Large intestine (tissue), 3 donors: Measurements from ENCODE around the gene SC5D. TPM values are rescaled to one million over a fixed set of nuclear protein-coding genes. Genes with fewer than 3 reads are reported as not detected.

ENCODE experiments used
- DNase-seq, 2 donors: peaks; one replicate each; pipeline versions ENCODE4 v3.0.0 to v3.0.0-alpha.2; 2013
- H3K27ac ChIP-seq: one replicate; pipeline ENCODE4 v1.5.1; 2013; ENCODE audit warnings: low read length
- H3K27me3 ChIP-seq: 2 replicates; pipeline ENCODE4 v1.6.1; 2013; ENCODE audit warnings: low read length; ENCODE audit not compliant: control insufficient read depth, insufficient read depth
- H3K36me3 ChIP-seq: 2 replicates; pipeline ENCODE4 v1.6.1; 2013; ENCODE audit warnings: low read length; ENCODE audit not compliant: control insufficient read depth, insufficient read depth
- H3K4me1 ChIP-seq: one replicate; pipeline ENCODE4 v1.6.1; 2013; ENCODE audit warnings: low read length; ENCODE audit not compliant: control insufficient read depth, insufficient read depth
- H3K4me3 ChIP-seq: one replicate; pipeline ENCODE4 v1.5.1; 2013; ENCODE audit warnings: low read length
- H3K9me3 ChIP-seq: one replicate; pipeline ENCODE4 v1.6.1; 2013; ENCODE audit warnings: mild to moderate bottlenecking, low read depth, low read length, moderate library complexity; ENCODE audit not compliant: control insufficient read depth
- WGBS: methylation state at CpG from one replicate; pipeline ENCODE4 v1.1.5; 2013; ENCODE audit warnings: low lambda C conversion rate; ENCODE audit not compliant: insufficient coverage; 5-methylcytosine and 5-hydroxymethylcytosine counted together
- polyA plus RNA-seq: library from polyadenylated mRNA; unstranded; fragments of 120-200 nt; gene quantifications from one replicate; pipeline ENCODE4 v1.2.1, GENCODE V29; 2013

SC5D gene
- polyA plus RNA-seq, 1 donor: 51.3 TPM

DNA sequence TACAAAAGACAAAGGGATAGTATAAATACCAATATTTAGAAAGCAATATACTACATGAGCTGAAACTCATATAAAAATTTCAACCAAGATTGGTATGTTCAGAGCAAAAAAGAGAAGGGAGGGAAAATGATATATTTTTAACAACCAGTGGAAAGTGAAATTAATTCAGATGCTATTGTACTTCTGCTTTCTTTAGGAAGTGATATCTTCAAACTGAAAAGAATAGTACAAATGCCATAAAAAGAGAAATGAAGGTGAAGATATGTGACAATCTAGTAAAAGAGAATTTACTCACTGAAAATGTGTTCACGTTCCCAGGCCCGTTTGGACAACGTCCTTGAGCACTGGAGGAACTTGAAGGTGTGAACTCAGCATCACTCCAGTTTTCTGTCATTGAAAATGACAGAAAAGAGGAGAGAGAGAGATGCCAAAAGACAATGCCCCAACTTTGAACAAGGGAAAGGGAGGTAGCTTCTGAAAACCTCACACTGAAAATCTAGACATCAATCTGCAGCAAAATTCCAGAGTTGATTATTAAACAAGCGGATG, 47.5 kb downstream of the SC5D start:
- no peaks in the 10 kb centered on the region for H3K9me3 ChIP-seq
- no peak for DNase-seq
- H3K36me3 ChIP-seq: no peaks in the 10 kb centered on the region
- WGBS: 60% methylated on average over 2 of the region's 4 CpGs
- no peak overlapping the region for H3K27ac ChIP-seq
- no peaks in the 10 kb centered on the region for H3K27me3 ChIP-seq
- no peaks in the 10 kb centered on the region for H3K4me1 ChIP-seq
- no peak overlapping the region for H3K4me3 ChIP-seq

DNA sequence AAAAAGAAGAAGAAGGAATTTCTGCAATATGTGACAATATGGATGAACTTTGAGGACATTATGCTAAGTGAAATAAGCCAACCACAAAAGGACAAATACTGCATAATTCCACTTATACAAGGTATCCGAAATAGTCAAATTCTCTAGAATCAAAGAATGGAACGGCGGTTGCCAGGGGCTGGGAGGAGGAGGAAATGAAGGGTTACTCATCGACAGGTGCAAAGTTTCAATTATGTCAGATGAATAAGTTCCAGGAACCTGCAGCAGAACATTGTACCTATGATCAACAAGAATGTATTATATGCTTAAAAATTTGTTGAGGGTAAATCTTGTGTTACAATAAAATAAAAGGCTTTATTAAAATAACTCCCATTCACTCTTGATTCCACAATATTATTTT, 49.0 kb downstream of the SC5D start:
- Histone ChIP-seq H3K36me3 (no peaks in the 10 kb centered on the region), H3K27me3 (no peaks in the 10 kb centered on the region), H3K4me1 (no peaks in the 10 kb centered on the region), H3K4me3 (no peak overlapping the region), H3K27ac (no peak overlapping the region), H3K9me3 (no peaks in the 10 kb centered on the region)
- DNase-seq: peak in 1 of 2 donors; percentile 11
- no CpG with 5 or more reads among the region's 4 CpGs for WGBS

DNA sequence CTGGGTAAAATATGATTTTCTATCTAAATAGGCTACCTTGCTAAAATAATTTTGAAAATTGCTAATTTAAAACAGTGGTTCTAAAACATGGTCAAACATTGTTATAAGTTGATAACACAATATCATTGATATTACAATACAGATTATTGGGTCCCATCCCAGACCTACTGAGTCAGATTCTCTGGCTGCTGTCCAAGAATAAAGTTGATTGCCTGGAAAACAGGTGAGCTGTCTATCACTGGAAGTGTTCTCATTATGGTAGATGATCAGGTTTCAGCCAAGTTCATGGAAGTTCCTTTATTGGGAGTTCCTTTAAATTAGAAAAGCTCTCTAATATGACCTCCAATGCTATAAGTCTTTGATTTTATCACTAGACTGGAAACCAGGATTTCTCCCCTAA, 52.3 kb downstream of the SC5D start:
- H3K27me3 ChIP-seq: peaks cover 3% of the 10 kb centered on the region
- H3K4me3 ChIP-seq: no peak overlapping the region
- no peak overlapping the region for H3K27ac ChIP-seq
- no peaks in the 10 kb centered on the region for H3K9me3 ChIP-seq
- no peaks in the 10 kb centered on the region for H3K36me3 ChIP-seq
- DNase-seq: no peak
- no peaks in the 10 kb centered on the region for H3K4me1 ChIP-seq

DNA sequence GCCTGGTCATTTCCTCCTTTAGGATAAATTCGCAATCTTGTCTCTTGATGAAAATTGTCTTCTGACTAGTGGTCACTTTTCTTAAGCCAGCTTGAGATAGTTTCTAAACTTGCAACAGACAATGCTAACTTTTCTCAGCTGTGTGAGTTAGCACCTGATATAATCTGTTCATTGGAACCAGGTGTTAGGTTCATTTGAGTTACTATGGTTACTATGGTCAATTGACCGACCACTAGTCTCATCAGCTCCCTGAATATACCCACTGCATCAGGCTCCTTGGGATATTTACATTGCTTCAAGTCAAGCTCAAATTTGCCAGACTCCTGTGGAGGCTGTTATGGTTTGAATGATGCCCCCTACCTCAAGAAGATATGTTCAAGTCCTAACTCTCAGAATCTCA, 54.5 kb downstream of the SC5D start:
- no peak overlapping the region for H3K4me3 ChIP-seq
- WGBS: no CpG with 5 or more reads among the region's 2 CpGs
- DNase-seq: no peak

DNA sequence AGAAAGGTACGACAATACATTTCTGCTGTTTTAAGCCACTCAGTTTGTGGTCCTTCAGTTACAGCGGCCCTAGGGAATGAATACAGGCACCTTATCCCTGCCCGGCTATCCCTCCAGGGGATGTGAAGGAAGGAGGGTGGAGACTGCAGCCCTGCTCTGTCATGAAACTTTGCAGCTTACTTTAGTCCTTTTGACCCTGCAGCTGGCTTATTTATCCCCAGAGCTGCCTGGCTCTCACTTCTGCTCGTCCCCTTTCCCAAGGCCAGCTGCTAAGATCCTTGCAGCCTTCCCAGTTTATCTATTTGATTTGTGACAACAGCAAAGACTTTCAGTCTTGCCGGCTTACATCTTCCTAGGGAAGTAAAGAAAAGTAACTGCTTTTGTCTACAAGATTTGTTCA, 55.2 kb downstream of the SC5D start:
- peak in 1 of 2 donors; percentile 18 for DNase-seq
- Histone ChIP-seq H3K27ac (no peak overlapping the region), H3K9me3 (no peaks in the 10 kb centered on the region), H3K27me3 (peaks cover 3% of the 10 kb centered on the region), H3K4me1 (no peaks in the 10 kb centered on the region), H3K4me3 (no peak overlapping the region), H3K36me3 (no peaks in the 10 kb centered on the region)
- WGBS: 0% methylated on average over 1 of the region's 5 CpGs

More for the DNA sequence above, 54.5 kb downstream of the SC5D start:
- Histone ChIP-seq H3K9me3 (no peaks in the 10 kb centered on the region), H3K4me1 (no peaks in the 10 kb centered on the region), H3K27me3 (peaks cover 3% of the 10 kb centered on the region), H3K27ac (no peak overlapping the region), H3K36me3 (no peaks in the 10 kb centered on the region)

DNA sequence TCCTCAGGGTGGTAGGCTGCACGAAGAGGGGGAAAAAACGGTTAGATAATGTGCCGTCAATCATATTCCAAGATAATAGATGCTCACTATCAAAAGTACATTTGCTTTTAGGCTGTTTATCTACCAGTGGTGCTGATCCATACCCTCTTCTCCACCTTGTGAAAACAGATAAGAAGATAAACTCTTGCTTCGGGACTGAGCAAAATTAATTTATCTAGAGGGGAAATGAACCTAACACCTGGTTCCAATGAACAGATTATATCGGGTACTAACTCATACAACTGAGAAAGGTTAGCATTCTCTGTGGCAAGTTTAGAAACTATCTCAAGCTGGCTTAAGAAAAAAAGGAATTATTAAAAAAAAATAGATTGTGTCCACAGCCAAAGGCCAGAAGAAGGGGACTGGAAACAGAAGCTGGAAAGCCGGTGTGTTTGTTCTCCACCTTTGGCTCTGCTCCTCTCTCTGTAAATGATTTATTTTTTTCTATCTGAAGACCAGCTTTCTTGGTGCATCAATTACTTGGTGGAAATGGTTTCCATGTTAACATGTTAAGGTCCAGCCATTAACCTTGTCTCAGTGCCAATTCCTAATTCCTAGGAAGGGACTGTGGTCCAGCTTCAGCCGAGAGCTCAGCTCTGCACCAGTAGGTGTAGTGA, 55.8 kb downstream of the SC5D start:
- no peak for DNase-seq
- Histone ChIP-seq H3K4me1 (no peaks in the 10 kb centered on the region), H3K36me3 (no peaks in the 10 kb centered on the region), H3K27me3 (peaks cover 3% of the 10 kb centered on the region), H3K4me3 (no peak overlapping the region), H3K9me3 (no peaks in the 10 kb centered on the region), H3K27ac (no peak overlapping the region)
- no CpG with 5 or more reads among the region's 7 CpGs for WGBS

DNA sequence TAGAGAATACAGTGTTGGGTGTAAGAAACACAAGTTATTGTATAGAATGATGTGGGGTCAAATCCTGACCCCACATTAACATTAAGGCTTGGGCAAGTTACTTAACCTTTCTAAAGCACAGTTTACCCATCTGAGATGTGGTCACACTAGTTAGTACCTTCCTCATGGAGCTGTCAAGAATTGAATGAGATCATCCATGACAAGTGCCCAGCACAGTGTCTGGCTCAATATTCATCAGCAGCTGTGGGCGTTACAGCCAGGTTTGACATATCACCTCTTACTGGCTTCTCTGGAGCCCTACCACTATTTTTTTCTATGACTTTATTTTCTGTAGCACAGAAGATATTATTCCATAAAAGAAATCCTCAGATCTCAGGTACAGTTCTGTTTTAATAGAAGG, 57.2 kb downstream of the SC5D start:
- H3K27me3 ChIP-seq: peaks cover 3% of the 10 kb centered on the region
- no peaks in the 10 kb centered on the region for H3K4me1 ChIP-seq
- no peaks in the 10 kb centered on the region for H3K9me3 ChIP-seq
- no peak overlapping the region for H3K27ac ChIP-seq
- whole genome bisulfite sequencing: no CpG with 5 or more reads among the region's 1 CpG
- H3K36me3 ChIP-seq: no peaks in the 10 kb centered on the region
- DNase-seq: no peak
- no peak overlapping the region for H3K4me3 ChIP-seq

DNA sequence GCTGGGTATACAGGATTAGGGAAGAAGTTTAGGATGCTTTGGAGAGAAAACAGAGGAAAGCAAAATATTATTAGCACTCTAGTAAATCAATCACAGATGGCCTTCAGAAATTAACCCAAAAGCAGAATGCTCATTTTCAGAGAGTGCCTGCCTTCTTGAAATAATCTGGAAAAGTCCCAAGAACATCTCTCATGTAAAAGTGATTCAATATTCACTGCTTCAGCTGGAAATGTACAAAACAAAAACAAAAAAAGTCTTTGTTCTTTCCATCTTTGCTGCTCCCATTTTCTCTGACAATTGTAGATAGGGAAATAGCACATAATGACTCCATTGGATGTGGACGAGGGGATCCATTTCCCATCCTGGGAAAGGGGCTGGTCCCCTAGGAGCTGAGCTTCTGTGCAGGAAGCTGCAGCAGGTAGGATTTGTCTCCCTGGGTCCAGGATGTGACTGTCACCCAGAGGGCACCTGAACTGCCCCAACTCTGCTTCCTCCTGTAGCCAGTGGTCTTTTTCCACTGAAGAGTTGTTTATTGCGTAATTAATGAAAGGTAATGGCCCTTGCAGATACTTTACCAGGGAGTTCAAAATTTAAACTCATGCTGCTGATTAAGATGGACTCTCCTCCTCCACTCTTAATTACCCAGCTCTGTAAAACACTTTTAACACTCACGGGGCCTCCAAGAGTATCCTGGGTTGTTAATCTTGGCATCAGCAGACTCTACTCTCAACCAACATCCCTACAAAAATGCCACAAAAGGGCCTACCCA, 57.9 kb downstream of the SC5D start:
- H3K4me3 ChIP-seq: no peak overlapping the region
- no peaks in the 10 kb centered on the region for H3K4me1 ChIP-seq
- peaks cover 3% of the 10 kb centered on the region for H3K27me3 ChIP-seq
- no peaks in the 10 kb centered on the region for H3K36me3 ChIP-seq
- no peak for DNase-seq
- no CpG with 5 or more reads among the region's 3 CpGs for WGBS
- no peak overlapping the region for H3K27ac ChIP-seq
- H3K9me3 ChIP-seq: no peaks in the 10 kb centered on the region

DNA sequence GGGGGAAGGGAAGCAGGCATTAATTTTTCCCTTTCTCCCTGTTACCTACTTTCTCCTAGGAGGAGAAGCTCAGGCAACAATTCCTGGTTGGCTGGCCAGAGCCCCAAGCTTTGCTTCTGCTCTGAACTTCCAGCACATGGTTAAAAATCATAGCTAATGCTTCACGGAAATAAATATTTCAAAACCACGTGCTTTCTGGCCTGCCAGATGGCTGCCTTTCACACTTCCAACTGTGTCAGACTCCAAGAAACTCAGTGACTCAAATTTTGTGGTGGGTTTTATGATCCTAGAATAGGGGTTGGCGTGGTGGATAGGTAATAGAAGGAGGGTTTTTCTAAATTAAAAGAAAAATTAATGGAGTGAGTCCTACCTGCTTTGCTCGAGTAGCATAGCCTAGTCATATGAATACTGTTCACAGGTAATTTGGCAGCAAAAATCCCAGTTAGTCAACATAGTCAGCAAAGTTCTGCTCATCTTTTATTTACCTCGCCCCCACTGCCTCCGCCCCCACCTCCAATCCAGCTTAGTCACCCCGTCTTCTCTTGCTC, 58.6 kb downstream of the SC5D start:
- Histone ChIP-seq H3K36me3 (no peaks in the 10 kb centered on the region), H3K4me3 (no peak overlapping the region), H3K27me3 (peaks cover 3% of the 10 kb centered on the region), H3K27ac (no peak overlapping the region), H3K4me1 (no peaks in the 10 kb centered on the region), H3K9me3 (no peaks in the 10 kb centered on the region)
- 70% methylated on average over 3 of the region's 7 CpGs for WGBS
- no peak for DNase-seq

DNA sequence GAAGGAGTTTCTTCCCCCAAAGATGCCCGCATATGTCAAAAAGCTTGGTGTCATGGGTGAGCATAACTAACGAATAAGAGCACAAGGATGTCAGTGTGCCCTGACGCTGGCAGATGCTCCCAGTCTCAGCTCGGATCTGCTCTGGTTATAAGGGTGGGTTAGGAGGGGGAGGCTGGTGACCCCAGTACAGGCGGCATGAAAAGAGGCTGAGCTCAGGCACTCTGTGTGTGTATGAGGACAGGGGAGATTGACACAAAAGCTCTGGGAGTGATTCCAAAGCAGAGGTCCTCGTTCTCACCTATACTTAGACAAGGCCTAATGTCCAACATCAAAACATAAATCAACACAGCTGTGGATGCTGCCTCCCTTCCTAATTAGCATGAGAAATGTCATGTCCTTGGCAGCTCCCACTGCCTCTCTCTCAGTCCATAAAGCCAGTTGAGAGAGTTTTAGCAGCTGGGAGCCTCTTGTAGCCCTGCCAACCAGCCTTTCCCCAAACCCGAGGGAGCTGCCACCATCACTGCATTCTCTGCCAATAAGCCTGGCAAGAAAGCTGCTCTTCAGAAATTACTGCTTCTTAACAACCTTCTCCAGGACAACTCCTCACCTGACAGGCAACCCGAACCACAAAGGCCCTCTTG, 59.8 kb downstream of the SC5D start:
- WGBS: no CpG with 5 or more reads among the region's 8 CpGs
- Histone ChIP-seq H3K27me3 (peaks cover 3% of the 10 kb centered on the region), H3K36me3 (no peaks in the 10 kb centered on the region), H3K9me3 (no peaks in the 10 kb centered on the region), H3K4me3 (no peak overlapping the region), H3K4me1 (no peaks in the 10 kb centered on the region), H3K27ac (no peak overlapping the region)
- DNase-seq: no peak
